Ectodermal cell (in vitro differentiated cells): Measurements from ENCODE around the gene RBM4.
"Not testable (repeated sequence)": the region's sequence is repeated elsewhere in the genome, so short reads cannot be mapped to it uniquely, and the experiment has no call there.

ENCODE experiments used
- H3K27ac ChIP-seq: 2 replicates; pipeline ENCODE4 v1.7.0; 2013; ENCODE audit warnings: mild to moderate bottlenecking, low read depth, low read length; ENCODE audit not compliant: insufficient read depth, poor library complexity, severe bottlenecking
- H3K27me3 ChIP-seq: 2 replicates; pipeline ENCODE4 v1.7.0; 2013; ENCODE audit warnings: mild to moderate bottlenecking, low read length; ENCODE audit not compliant: insufficient read depth, control insufficient read depth, poor library complexity, severe bottlenecking
- H3K36me3 ChIP-seq: one replicate; pipeline ENCODE4 v1.7.0; 2013; ENCODE audit warnings: low read length; ENCODE audit not compliant: control insufficient read depth, insufficient read depth
- H3K4me1 ChIP-seq: one replicate; pipeline ENCODE4 v1.7.0; 2013; ENCODE audit warnings: low read length; ENCODE audit not compliant: control insufficient read depth, insufficient read depth
- H3K4me3 ChIP-seq: 2 replicates; pipeline ENCODE4 v1.7.0; 2013; ENCODE audit warnings: low read depth, low read length, control low read depth; ENCODE audit not compliant: insufficient read depth
- H3K9me3 ChIP-seq: 2 replicates; pipeline ENCODE4 v1.7.0; 2013; ENCODE audit warnings: mild to moderate bottlenecking, low read length, moderate library complexity; ENCODE audit not compliant: control insufficient read depth
- WGBS, 2 experiments: methylation state at CpG; one replicate each; pipeline ENCODE4 v1.1.7; 2013; ENCODE audit warnings: missing lambda C conversion rate in 2 of 2; 5-methylcytosine and 5-hydroxymethylcytosine counted together

RBM4 gene

GRCh38 chr11:66600219-66600618, 38.3 kb upstream of the RBM4 start:
- Histone ChIP-seq H3K9me3 (no peaks in the 10 kb centered on the region), H3K4me3 (no peak overlapping the region), H3K4me1 (no peaks in the 10 kb centered on the region), H3K27me3 (no peaks in the 10 kb centered on the region), H3K36me3 (peaks cover 11% of the 10 kb centered on the region), H3K27ac (no peak overlapping the region)
- WGBS, 2 experiments: 89 to 92% methylated on average over 2 of the region's 2 CpGs

GRCh38 chr11:66600631-66601233, 37.8 kb upstream of the RBM4 start:
- 95 to 98% methylated on average over 4 of the region's 4 CpGs for WGBS, 2 experiments
- peaks cover 15% of the 10 kb centered on the region for H3K36me3 ChIP-seq
- no peak overlapping the region for H3K27ac ChIP-seq
- no peaks in the 10 kb centered on the region for H3K9me3 ChIP-seq
- no peaks in the 10 kb centered on the region for H3K27me3 ChIP-seq
- H3K4me1 ChIP-seq: no peaks in the 10 kb centered on the region
- H3K4me3 ChIP-seq: no peak overlapping the region

DNA sequence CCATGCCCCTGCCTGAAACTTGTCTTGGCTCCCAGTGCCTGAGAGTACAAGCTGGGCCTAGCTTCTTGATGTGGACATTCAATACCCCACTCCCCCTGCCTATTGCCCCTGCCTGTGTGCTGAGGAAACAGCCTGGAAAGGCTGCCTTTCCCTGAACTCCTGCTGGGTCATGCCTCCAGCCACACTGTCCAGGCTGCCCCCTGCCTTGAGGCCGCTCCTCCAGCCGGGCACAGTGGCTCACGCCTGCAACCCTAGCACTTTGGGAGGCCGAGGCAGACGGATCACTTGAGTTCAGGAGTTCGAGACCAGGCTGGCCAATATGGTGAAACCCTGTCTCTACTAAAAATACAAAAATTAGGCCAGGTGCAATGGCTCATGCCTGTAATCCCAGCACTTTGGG, 35.4 kb upstream of the RBM4 start:
- Histone ChIP-seq H3K36me3 (peaks cover 18% of the 10 kb centered on the region), H3K4me3 (no peak overlapping the region), H3K27me3 (no peaks in the 10 kb centered on the region), H3K4me1 (no peaks in the 10 kb centered on the region), H3K9me3 (no peaks in the 10 kb centered on the region), H3K27ac (no peak overlapping the region)
- 86 to 90% methylated on average over 6 of the region's 6 CpGs for WGBS, 2 experiments

DNA sequence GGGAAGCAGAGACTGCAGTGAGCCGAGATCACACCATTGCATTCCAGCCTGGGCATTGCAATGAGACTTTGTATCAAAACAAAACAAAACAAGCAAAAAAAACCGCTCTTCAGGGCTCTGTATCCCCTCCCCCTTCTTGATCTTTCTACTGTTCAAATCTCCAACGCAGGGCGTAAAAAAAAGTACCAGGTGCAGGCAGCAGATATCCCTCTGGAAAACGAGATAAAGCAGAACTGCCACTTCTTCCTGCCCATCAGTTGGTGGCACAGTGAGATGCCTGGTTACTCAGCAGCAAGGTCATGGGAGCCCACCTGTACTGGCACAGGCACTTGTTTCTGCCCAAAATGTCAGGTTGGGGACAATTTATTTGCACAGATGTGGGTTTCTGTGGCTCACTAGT, 34.3 kb upstream of the RBM4 start:
- Histone ChIP-seq H3K36me3 (peaks cover 18% of the 10 kb centered on the region), H3K9me3 (no peaks in the 10 kb centered on the region), H3K4me1 (no peaks in the 10 kb centered on the region), H3K27me3 (no peaks in the 10 kb centered on the region), H3K27ac (no peak overlapping the region), H3K4me3 (no peak overlapping the region)
- 93 to 95% methylated on average over 5 of the region's 5 CpGs for WGBS, 2 experiments

DNA sequence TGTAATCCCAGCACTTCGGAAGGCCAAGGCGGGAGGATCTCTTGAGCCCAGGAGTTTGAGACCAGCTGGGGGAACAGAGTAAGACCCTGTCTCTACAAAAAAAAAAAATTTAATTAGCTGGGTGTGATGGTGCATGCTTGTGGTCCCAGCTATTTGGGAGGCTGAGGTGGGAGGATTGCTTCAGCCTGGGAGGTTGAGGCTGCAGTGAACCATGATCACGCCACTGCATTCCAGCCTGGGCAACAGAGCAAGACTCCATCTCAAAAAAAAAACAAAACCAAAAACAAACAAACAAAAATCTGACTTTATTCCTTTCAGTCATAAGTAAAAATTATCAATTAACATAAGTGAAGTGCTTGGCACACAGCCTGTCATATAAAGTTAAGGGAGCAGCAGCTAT, 31.9 kb upstream of the RBM4 start:
- H3K27me3 ChIP-seq, H3K27ac ChIP-seq, H3K4me1 ChIP-seq, H3K9me3 ChIP-seq, H3K4me3 ChIP-seq: not testable (repeated sequence)
- WGBS, 2 experiments: 84 to 96% methylated on average over 3 of the region's 3 CpGs
- H3K36me3 ChIP-seq: peaks cover 12% of the 10 kb centered on the region

DNA sequence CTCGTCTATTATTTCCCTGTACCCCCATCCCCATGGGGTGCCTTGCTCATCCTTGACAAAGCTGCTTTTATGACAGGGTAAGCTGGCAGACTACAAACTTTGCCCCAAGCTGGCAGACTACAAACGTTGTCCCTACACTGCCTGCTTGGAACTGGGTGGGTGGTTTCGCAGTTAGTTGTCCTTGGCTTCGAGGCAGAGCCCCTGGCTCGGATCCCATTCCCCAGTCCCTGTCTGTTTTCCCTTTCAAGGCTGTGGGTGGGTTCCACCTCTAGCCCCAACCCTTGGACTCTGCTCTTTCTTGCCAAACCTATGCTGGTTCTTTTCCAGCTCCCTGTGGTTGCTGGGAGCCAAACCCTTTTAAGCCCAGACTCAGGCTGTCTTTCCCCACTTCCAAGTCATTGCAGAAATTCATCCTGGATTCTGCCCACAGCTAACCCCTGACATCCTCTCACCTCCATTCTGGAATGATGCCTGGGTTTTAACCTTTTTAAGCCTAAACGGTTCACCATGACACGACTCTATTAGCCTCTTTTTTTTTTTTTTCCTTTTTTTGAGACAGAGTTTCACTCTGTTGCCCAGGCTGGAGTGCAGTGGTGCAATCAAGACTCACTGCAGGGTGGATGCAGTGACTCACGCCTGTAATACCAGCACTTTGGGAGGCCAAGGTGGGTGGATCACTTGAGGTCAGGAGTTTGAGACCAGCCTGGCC, 31.2 kb upstream of the RBM4 start:
- Histone ChIP-seq H3K9me3 (no peaks in the 10 kb centered on the region), H3K27ac (no peak overlapping the region), H3K36me3 (peaks cover 12% of the 10 kb centered on the region), H3K4me1 (no peaks in the 10 kb centered on the region), H3K27me3 (no peaks in the 10 kb centered on the region), H3K4me3 (no peak overlapping the region)
- 88 to 93% methylated on average over 8 of the region's 8 CpGs for WGBS, 2 experiments

DNA sequence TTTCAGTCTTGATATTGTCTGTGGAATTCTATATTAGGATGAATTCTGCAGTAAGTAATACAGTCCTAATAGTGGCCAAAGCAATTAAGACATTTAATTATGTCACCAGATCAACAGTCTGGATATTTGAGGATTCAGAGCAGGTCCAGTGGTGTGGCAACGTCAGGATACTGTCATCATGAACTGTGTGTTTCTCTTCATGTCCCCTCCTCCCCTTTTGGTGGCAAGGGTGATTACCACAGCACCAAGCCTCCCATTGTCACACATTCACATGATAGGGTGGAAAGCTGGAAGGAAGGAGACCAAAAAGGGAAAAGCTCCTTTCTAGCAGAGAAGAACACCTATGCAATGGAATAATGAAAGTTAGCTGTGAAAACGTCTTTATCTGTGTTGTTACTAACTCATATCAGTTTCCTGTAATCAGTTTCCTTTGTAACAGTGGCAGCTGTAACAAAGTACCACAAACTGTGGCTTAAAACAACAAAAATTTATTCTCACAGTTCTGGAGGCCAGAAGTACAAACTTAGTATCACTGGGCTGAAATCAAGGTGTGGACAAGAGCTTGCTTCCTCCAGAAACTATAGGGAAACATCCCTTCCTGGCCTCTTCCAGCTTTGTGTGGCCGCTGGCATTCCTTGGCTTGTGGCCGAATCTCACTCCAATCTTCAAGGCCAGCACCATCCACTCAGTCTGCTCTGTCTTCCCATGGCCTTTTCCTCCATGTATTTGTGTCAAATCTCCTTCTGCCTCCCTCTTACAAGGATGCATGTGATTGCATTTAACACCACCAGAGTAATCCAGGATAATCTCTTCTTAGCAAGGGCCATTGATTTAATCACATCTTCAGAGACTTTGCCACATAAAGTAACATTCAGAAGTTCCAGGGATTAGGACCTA, 28.5 kb upstream of the RBM4 start:
- Histone ChIP-seq H3K36me3 (peaks cover 7% of the 10 kb centered on the region), H3K4me3 (no peak overlapping the region), H3K4me1 (no peaks in the 10 kb centered on the region), H3K27me3 (no peaks in the 10 kb centered on the region), H3K27ac (no peak overlapping the region), H3K9me3 (no peaks in the 10 kb centered on the region)
- 85 to 87% methylated on average over 4 of the region's 4 CpGs for WGBS, 2 experiments

- Histone ChIP-seq H3K27ac (no peak overlapping the region), H3K27me3 (no peaks in the 10 kb centered on the region), H3K4me3 (no peak overlapping the region), H3K36me3 (no peaks in the 10 kb centered on the region), H3K9me3 (no peaks in the 10 kb centered on the region), H3K4me1 (no peaks in the 10 kb centered on the region)
- 75 to 89% methylated on average over 1 of the region's 1 CpG for WGBS, 2 experiments
These were observed 26.0 kb upstream of the RBM4 start for GRCh38 chr11:66612458-66612857.

DNA sequence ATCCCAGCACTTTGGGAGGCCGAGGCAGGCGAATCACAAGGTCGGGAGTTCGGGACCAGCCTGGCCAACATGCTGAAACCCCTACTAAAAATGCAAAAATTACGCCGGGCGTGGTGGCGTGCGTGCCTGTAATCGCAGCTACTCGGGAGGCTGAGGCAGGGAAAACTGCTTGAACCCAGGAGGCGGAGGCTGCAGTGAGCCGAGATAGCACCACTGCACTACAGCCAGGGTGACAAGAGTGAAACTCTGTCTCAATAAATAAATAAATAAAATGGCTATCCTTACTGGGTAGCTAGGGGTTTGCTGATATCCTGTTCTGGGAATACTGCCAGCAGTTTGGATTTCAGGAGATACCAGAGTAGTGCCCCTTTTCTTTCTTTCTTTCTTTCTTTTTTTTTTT, 24.4 kb upstream of the RBM4 start:
- Histone ChIP-seq H3K4me1 (peaks cover 10% of the 10 kb centered on the region), H3K27me3 (no peaks in the 10 kb centered on the region), H3K9me3 (no peaks in the 10 kb centered on the region), H3K36me3 (peaks cover 10% of the 10 kb centered on the region), H3K27ac (no peak overlapping the region), H3K4me3 (no peak overlapping the region)
- WGBS, 2 experiments: 91 to 94% methylated on average over 13 of the region's 13 CpGs
